ENCODE data around the gene SCAMP2. TPM values are rescaled to one million over a fixed set of nuclear protein-coding genes. Genes with fewer than 3 reads are reported as not detected.

Gene SCAMP2
- total and polyA plus RNA-seq, 5 donors from 2014 or later: 107 to 194 (median 152) TPM

DNA sequence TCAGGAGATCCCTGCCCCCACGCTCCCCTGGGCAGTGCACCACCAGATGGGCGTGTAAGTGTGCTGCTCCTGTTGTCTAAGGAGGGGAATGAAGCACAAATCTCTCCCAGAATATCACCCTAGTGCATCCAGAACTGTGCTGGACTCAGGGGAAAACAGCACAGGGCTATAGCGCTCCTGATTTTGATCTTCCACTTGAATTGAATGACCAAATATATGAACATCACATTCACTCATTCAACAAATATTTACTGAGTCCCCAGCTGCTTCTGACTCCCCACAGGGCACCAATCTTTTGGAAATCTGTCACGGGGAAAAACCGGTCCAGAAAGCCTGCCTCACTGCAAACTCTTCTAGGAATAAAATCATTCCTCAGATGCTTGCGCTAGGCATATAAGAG is 44.3 kb downstream of the SCAMP2 start:
- no peak for DNase-seq
- Histone ChIP-seq H3K4me3 (ENCODE audit: low read depth, low read length) (no peak overlapping the region), H3K4me1 (ENCODE audit: control insufficient read depth, insufficient read depth, low read length, poor library complexity, severe bottlenecking) (no peaks in the 10 kb centered on the region), H3K36me3 (ENCODE audit: control insufficient read depth, insufficient read depth, low read length) (no peaks in the 10 kb centered on the region), H3K27ac (ENCODE audit: insufficient read depth, low read length, poor library complexity, severe bottlenecking) (no peak overlapping the region), H3K9me3 (ENCODE audit: control insufficient read depth in 2 of 2, low read length in 2 of 2) (no peaks in the 10 kb centered on the region), H3K27me3 (ENCODE audit: control insufficient read depth, insufficient read depth, low read length) (peaks cover 3% of the 10 kb centered on the region)
- Mint-ChIP-seq H3K27ac (no peak overlapping the region), H3K27me3 (peaks cover 16% of the 10 kb centered on the region), H3K9me3 (peaks cover 0 to 2% (median 0%) of the 10 kb centered on the region in 7 donors), H3K4me3 (no peak overlapping the region), H3K36me3 (no peaks in the 10 kb centered on the region), H3K4me1 (peaks cover 0 to 9% (median 3%) of the 10 kb centered on the region in 4 donors)
- no peak for ATAC-seq (ENCODE audit: low read depth in 2 of 2)

DNA sequence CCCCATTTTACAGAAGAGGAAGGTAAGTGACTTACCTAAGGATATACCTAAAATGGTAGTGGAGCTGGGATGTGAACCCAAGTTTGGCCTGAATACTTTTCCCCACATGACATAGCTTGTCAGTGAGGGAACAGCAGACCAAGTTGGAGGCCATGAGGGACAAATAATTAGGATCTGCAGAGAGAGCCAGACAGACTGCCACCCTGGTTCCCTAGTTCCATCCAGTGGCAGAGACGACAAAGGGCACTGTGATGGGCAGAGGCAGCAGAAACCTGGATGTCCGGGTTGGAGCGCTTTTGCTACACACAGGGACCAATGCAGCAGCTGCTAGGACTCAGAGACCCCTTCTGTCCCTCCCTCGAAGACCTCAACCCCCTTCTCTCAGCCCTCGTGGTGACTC is 45.6 kb downstream of the SCAMP2 start:
- H3K36me3 Mint-ChIP-seq: no peaks in the 10 kb centered on the region
- Histone ChIP-seq H3K27me3 (ENCODE audit: control insufficient read depth, insufficient read depth, low read length) (peaks cover 3% of the 10 kb centered on the region), H3K27ac (ENCODE audit: insufficient read depth, low read length, poor library complexity, severe bottlenecking) (no peak overlapping the region), H3K9me3 (ENCODE audit: control insufficient read depth in 2 of 2, low read length in 2 of 2) (no peaks in the 10 kb centered on the region), H3K4me1 (ENCODE audit: control insufficient read depth, insufficient read depth, low read length, poor library complexity, severe bottlenecking) (no peaks in the 10 kb centered on the region), H3K36me3 (ENCODE audit: control insufficient read depth, insufficient read depth, low read length) (no peaks in the 10 kb centered on the region), H3K4me3 (ENCODE audit: low read depth, low read length) (no peak overlapping the region)
- no peak for DNase-seq
- no peak for ATAC-seq (ENCODE audit: low read depth in 2 of 2)
- peaks cover 16% of the 10 kb centered on the region for H3K27me3 Mint-ChIP-seq
- H3K27ac Mint-ChIP-seq: no peak overlapping the region
- H3K4me1 Mint-ChIP-seq: peaks cover 0 to 9% (median 0%) of the 10 kb centered on the region in 4 donors
- peaks cover 0 to 2% (median 0%) of the 10 kb centered on the region in 7 donors for H3K9me3 Mint-ChIP-seq
- H3K4me3 Mint-ChIP-seq: no peak overlapping the region

DNA sequence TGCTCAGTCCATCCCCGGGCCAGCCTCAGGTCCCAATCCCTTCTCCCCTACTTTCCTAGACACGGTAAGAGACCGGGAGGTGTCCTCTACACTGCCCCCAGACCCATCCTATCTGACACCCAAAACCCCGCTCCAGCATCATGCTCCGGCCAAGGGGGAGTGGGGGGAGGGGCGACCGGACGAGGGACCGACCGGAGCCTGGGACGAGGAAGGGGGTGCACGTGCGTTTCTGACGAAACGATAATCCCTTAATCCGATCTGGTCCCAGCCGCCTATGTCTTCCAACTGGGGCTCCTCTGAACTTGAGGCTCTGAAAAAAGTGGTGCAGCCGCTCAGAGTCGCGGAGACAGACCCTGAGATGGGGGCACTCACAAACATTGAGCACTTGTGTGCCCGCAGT is 46.2 kb downstream of the SCAMP2 start:
- peaks cover 3% of the 10 kb centered on the region for H3K27me3 ChIP-seq (ENCODE audit: control insufficient read depth, insufficient read depth, low read length)
- H3K4me3 ChIP-seq (ENCODE audit: low read depth, low read length): no peak overlapping the region
- Mint-ChIP-seq H3K4me3 (peak overlapping the region in 1 of 4 donors; percentile 47), H3K27ac (no peak overlapping the region), H3K4me1 (peaks cover 0 to 9% (median 0%) of the 10 kb centered on the region in 4 donors), H3K36me3 (no peaks in the 10 kb centered on the region), H3K27me3 (peaks cover 16% of the 10 kb centered on the region), H3K9me3 (peaks cover 0 to 2% (median 0%) of the 10 kb centered on the region in 7 donors)
- no peaks in the 10 kb centered on the region for H3K9me3 ChIP-seq (ENCODE audit: control insufficient read depth in 2 of 2, low read length in 2 of 2)
- DNase-seq: no peak
- H3K36me3 ChIP-seq (ENCODE audit: control insufficient read depth, insufficient read depth, low read length): no peaks in the 10 kb centered on the region
- H3K27ac ChIP-seq (ENCODE audit: insufficient read depth, low read length, poor library complexity, severe bottlenecking): no peak overlapping the region
- ATAC-seq (ENCODE audit: low read depth in 2 of 2): no peak
- H3K4me1 ChIP-seq (ENCODE audit: control insufficient read depth, insufficient read depth, low read length, poor library complexity, severe bottlenecking): no peaks in the 10 kb centered on the region

DNA sequence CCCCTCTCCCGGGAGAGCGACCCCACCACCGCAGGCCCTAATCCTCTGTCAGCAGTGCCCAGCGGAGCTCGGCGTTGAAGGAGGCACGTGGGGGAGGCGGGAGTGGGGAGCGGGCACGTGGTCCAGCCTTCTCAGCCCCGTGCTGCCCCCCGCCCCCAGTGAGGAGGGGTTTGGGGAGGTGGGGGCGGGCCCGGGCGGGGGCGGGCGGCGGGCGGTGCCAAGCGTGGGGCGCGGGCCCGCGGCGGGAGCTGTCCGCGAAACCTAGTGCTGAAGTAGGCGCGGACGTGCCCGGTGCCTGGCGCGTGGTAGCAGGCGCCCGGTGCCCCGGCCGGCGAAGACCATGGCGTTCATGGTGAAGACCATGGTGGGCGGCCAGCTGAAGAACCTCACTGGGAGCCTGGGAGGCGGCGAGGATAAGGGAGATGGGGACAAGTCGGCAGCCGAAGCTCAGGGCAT is 46.8 kb downstream of the SCAMP2 start, which contains the start of gene CPLX3:
CPLX3 (plus strand) TSS at position 264 of the 456 bp plus-strand sequence; CDS start at position 341, 77 bp downstream.
- ATAC-seq (ENCODE audit: low read depth in 2 of 2): peak; percentile 55 to 58
- H3K4me3 Mint-ChIP-seq: peak within 1 kb of the TSS in 1 of 4 donors; percentile 47

DNA sequence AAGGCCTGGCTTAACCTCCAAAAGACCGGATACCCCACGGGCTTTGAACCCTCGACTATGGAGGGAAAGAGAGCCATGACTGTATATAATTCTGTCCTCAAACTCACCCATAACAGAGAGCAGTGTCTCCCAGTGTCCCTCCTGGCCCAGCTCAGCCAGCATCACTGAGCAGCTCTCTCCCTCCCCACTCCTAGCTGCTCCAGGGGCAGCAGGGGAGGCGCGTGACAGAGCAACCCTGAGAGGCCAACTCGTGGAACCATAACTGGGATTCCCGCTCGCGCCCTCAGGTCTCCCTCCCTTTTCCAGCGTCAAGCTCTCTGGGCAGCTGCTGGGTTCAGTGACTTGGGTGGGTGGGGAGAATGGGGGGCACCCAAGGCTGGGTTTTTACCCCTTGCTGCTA is 47.3 kb downstream of the SCAMP2 start:
- ATAC-seq (ENCODE audit: low read depth in 2 of 2) (no peak), DNase-seq (no peak)
- no peaks in the 10 kb centered on the region for H3K9me3 ChIP-seq (ENCODE audit: control insufficient read depth in 2 of 2, low read length in 2 of 2)
- Mint-ChIP-seq H3K27ac (no peak overlapping the region), H3K27me3 (peaks cover 16% of the 10 kb centered on the region), H3K4me1 (peaks cover 0 to 9% (median 0%) of the 10 kb centered on the region in 4 donors), H3K36me3 (no peaks in the 10 kb centered on the region), H3K4me3 (no peak overlapping the region), H3K9me3 (peaks cover 0 to 2% (median 0%) of the 10 kb centered on the region in 7 donors)
- H3K4me1 ChIP-seq (ENCODE audit: control insufficient read depth, insufficient read depth, low read length, poor library complexity, severe bottlenecking): no peaks in the 10 kb centered on the region
- peaks cover 3% of the 10 kb centered on the region for H3K27me3 ChIP-seq (ENCODE audit: control insufficient read depth, insufficient read depth, low read length)
- H3K27ac ChIP-seq (ENCODE audit: insufficient read depth, low read length, poor library complexity, severe bottlenecking): no peak overlapping the region
- no peak overlapping the region for H3K4me3 ChIP-seq (ENCODE audit: low read depth, low read length)
- no peaks in the 10 kb centered on the region for H3K36me3 ChIP-seq (ENCODE audit: control insufficient read depth, insufficient read depth, low read length)

More for the DNA sequence above, 46.8 kb downstream of the SCAMP2 start, which contains the start of gene CPLX3:
- peaks cover 0 to 9% (median 0%) of the 10 kb centered on the region in 4 donors for H3K4me1 Mint-ChIP-seq
- H3K4me3 ChIP-seq (ENCODE audit: low read depth, low read length): no peak within 1 kb of the TSS
- H3K36me3 ChIP-seq (ENCODE audit: control insufficient read depth, insufficient read depth, low read length): no peaks in the 10 kb centered on the region
- H3K27ac ChIP-seq (ENCODE audit: insufficient read depth, low read length, poor library complexity, severe bottlenecking): no peak within 1 kb of the TSS
- no peaks in the 10 kb centered on the region for H3K36me3 Mint-ChIP-seq
- peak in 2 of 3 donors; percentile 19 to 59 for DNase-seq
- H3K27me3 ChIP-seq (ENCODE audit: control insufficient read depth, insufficient read depth, low read length): peaks cover 3% of the 10 kb centered on the region
- H3K4me1 ChIP-seq (ENCODE audit: control insufficient read depth, insufficient read depth, low read length, poor library complexity, severe bottlenecking): no peaks in the 10 kb centered on the region
- peaks cover 16% of the 10 kb centered on the region for H3K27me3 Mint-ChIP-seq
- peaks cover 0 to 2% (median 0%) of the 10 kb centered on the region in 7 donors for H3K9me3 Mint-ChIP-seq
- no peak within 1 kb of the TSS for H3K27ac Mint-ChIP-seq
- no peaks in the 10 kb centered on the region for H3K9me3 ChIP-seq (ENCODE audit: control insufficient read depth in 2 of 2, low read length in 2 of 2)

DNA sequence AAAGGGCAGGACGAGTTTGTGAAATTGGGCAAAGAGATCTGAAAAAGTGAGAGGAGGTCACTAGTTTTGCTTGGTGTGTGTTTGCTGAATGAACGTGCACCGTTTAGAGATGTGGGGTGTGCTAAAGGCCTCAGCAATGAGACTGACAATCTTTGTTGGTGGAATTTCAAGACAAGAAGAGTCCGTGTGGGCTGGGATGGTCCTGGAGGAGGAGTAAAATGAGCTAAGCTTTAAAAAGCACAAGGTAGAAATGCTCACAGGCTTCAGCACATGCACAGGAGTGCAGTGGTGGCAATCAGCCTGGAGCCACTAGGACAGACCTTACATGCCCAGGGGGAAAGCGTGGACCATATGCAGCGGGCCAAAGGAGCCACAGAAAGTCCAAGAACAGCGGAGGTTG is 48.2 kb downstream of the SCAMP2 start:
- H3K27me3 ChIP-seq (ENCODE audit: control insufficient read depth, insufficient read depth, low read length): peaks cover 3% of the 10 kb centered on the region
- H3K9me3 Mint-ChIP-seq: peaks cover 0 to 2% (median 0%) of the 10 kb centered on the region in 7 donors
- no peaks in the 10 kb centered on the region for H3K9me3 ChIP-seq (ENCODE audit: control insufficient read depth in 2 of 2, low read length in 2 of 2)
- no peak overlapping the region for H3K4me3 ChIP-seq (ENCODE audit: low read depth, low read length)
- no peaks in the 10 kb centered on the region for H3K36me3 ChIP-seq (ENCODE audit: control insufficient read depth, insufficient read depth, low read length)
- no peak for DNase-seq
- ATAC-seq (ENCODE audit: low read depth in 2 of 2): no peak
- peaks cover 16% of the 10 kb centered on the region for H3K27me3 Mint-ChIP-seq
- H3K36me3 Mint-ChIP-seq: no peaks in the 10 kb centered on the region
- no peaks in the 10 kb centered on the region for H3K4me1 ChIP-seq (ENCODE audit: control insufficient read depth, insufficient read depth, low read length, poor library complexity, severe bottlenecking)
- H3K4me1 Mint-ChIP-seq: peaks cover 0 to 9% (median 0%) of the 10 kb centered on the region in 4 donors
- no peak overlapping the region for H3K27ac Mint-ChIP-seq
- peak overlapping the region in 1 of 4 donors; percentile 28 for H3K4me3 Mint-ChIP-seq
- no peak overlapping the region for H3K27ac ChIP-seq (ENCODE audit: insufficient read depth, low read length, poor library complexity, severe bottlenecking)

DNA sequence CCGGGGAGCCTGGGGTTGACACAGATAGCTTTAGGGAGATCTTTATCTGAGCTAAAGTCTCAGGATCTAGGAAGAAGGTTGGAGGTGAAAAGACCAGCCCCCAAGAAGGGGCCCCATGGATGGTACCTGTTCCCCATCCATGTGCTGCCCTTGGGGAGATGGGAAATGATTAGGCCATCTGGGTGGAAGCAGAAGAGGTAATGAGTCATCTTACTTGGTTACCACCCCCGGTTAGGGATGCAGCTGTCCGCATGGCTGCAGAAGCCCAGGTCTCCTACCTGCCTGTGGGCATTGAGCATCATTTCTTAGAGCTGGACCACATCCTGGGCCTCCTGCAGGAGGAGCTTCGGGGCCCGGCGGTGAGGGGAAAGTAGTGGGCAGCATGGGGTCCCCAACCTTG is 49.8 kb downstream of the SCAMP2 start:
- Histone ChIP-seq H3K27me3 (ENCODE audit: control insufficient read depth, insufficient read depth, low read length) (peaks cover 3% of the 10 kb centered on the region), H3K36me3 (ENCODE audit: control insufficient read depth, insufficient read depth, low read length) (no peaks in the 10 kb centered on the region), H3K4me3 (ENCODE audit: low read depth, low read length) (no peak overlapping the region), H3K9me3 (ENCODE audit: control insufficient read depth in 2 of 2, low read length in 2 of 2) (no peaks in the 10 kb centered on the region), H3K4me1 (ENCODE audit: control insufficient read depth, insufficient read depth, low read length, poor library complexity, severe bottlenecking) (peaks cover 4% of the 10 kb centered on the region), H3K27ac (ENCODE audit: insufficient read depth, low read length, poor library complexity, severe bottlenecking) (no peak overlapping the region)
- no peak overlapping the region for H3K27ac Mint-ChIP-seq
- peaks cover 0 to 2% (median 0%) of the 10 kb centered on the region in 7 donors for H3K9me3 Mint-ChIP-seq
- peaks cover 0 to 18% (median 2%) of the 10 kb centered on the region in 4 donors for H3K4me1 Mint-ChIP-seq
- ATAC-seq (ENCODE audit: low read depth in 2 of 2) (no peak), DNase-seq (no peak)
- no peak overlapping the region for H3K4me3 Mint-ChIP-seq
- peaks cover 16% of the 10 kb centered on the region for H3K27me3 Mint-ChIP-seq
- H3K36me3 Mint-ChIP-seq: no peaks in the 10 kb centered on the region

DNA sequence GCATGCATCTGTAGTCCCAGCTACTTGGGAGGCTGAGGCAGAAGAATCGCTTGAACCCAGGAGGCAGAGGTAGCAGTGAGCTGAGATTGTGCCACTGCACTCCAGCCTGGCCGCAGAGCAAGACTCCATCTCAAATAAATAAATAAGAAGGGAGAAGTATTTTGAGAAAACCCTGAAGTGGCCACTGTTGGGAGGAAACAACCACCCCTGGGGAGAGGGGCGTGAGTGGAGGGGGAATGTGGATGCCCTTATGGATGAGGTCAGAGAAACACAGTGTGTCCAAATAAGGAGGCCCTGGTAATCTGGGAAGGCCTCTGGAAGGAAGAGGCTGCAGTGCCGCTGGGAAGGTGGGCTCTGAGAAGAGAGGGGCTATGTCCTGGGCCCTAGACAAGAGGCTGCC is 50.9 kb downstream of the SCAMP2 start:
- no peak for DNase-seq
- Mint-ChIP-seq H3K27ac (no peak overlapping the region), H3K27me3 (peaks cover 16% of the 10 kb centered on the region), H3K9me3 (peaks cover 0 to 2% (median 0%) of the 10 kb centered on the region in 7 donors), H3K4me3 (no peak overlapping the region), H3K4me1 (peaks cover 0 to 18% (median 2%) of the 10 kb centered on the region in 4 donors), H3K36me3 (no peaks in the 10 kb centered on the region)
- Histone ChIP-seq H3K27ac (ENCODE audit: insufficient read depth, low read length, poor library complexity, severe bottlenecking) (no peak overlapping the region), H3K36me3 (ENCODE audit: control insufficient read depth, insufficient read depth, low read length) (no peaks in the 10 kb centered on the region), H3K9me3 (ENCODE audit: control insufficient read depth in 2 of 2, low read length in 2 of 2) (no peaks in the 10 kb centered on the region), H3K27me3 (ENCODE audit: control insufficient read depth, insufficient read depth, low read length) (no peaks in the 10 kb centered on the region), H3K4me1 (ENCODE audit: control insufficient read depth, insufficient read depth, low read length, poor library complexity, severe bottlenecking) (peaks cover 4% of the 10 kb centered on the region), H3K4me3 (ENCODE audit: low read depth, low read length) (no peak overlapping the region)
- ATAC-seq (ENCODE audit: low read depth in 2 of 2): no peak
